NCI-H526 (cell line): ENCODE measurements around the gene HAUS1.
"Not testable (repeated sequence)": the region's sequence is repeated elsewhere in the genome, so short reads cannot be mapped to it uniquely, and the experiment has no call there.

Experiments
- DNase-seq, 2 experiments: peaks; one replicate each; lab custom pipeline; 2025; lab: John Stamatoyannopoulos, UW

The HAUS1 gene

GRCh38 chr18:46088501-46088900, 15.7 kb upstream of the HAUS1 start:
- not testable (repeated sequence) for DNase-seq

DNA sequence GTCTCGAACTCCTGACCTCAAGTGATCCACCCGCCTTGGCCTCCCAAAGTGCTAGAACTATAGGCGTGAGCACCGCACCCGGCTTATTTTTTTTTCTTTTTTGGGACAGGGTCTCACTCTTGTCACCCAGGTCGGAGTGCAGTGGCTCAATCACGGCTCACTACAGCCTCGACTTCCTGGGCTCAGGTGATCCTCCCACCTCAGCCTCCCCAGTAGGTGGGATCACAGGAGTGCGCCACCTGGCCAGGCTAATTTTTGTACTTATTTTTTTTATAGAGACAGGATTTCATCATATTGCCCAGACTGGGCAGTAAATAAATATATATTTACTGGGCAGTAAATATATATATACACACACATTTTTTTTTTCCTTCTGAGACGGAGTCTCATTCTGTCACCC, 8.7 kb upstream of the HAUS1 start:
- no peak for DNase-seq

DNA sequence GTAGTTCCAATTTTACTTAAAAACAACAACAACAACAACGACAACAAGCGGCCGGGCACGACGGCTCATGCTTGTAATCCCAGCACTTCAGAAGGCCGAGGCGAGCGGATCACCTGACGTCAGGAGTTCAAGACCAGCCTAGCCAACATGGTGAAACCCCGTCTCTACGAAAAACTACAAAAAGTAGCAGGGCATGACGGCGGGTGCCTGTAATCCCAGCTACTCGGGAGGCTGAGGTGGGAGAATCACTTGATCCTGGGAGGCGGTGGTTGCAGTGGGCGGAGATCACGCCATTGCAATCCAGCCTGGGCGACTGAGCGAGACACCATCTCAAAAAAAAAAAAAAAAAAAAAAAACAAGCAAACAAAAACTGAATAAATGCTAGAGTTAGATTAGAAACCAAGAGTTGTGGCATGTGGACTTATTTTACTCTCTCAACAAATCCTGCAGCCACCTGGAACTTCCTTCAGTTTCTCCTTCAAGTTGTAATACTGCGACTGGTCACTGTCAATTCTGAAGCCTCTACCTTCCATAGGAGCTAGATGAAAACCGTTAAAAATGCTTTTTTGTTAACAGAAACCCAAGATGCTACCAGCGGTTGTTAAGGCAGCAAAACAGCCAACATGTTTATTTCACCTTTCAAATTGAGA, 7.4 kb upstream of the HAUS1 start:
- no peak for DNase-seq

- peak in 1 of 2 experiments; percentile 24 for DNase-seq
Observed at GRCh38 chr18:46097431-46097800, 6.8 kb upstream of the HAUS1 start.

DNA sequence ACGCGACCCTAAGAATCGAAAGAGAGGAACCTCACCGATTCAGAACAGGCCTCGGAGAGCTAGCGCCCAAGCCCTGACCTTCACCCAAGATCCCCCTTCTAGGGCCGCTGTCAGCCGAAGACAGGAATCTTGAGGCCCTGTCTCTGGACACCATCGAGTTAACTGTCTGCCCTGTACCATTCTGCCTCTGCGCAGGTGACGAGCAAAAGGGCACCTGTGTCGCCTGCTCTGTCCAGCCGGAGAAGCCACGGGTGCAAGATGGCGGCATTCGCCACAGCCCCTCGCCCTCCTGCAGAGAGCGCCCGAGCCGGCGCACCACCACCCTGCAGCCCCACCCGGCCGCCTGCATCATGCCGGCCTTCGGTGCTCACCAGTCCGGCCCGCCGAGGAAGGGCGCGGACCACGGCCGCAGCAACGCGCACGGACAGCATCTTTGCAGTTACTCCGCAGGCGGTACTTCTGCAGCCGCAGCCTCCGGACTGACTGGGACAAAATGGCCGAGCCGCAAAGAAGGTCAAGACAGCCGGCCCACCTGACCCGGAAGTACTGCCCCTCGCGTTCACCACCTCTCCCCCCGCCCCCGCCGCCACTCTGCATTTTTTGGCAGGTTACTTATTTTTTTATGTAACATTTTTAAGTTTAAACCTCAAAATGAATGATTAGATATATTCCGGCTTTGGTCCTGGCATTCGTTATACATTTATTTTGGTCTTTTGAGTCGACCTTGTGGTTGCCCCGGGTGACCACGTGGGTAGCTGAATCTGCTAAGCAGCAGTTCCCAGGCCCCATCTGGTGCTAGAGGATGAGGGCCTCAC, 6.2 kb upstream of the HAUS1 start, which contains the start of gene ATP5F1A:
Gene ATP5F1A, minus strand, starts transcription at position 496 of the 815 bp plus-strand sequence. Its CDS starts 65 bp downstream, at position 431.
- peak; percentile 65 to 76 for DNase-seq

- peak in 1 of 2 experiments; percentile 18 for DNase-seq
Observed at GRCh38 chr18:46098616-46098933, 5.6 kb upstream of the HAUS1 start.

DNA sequence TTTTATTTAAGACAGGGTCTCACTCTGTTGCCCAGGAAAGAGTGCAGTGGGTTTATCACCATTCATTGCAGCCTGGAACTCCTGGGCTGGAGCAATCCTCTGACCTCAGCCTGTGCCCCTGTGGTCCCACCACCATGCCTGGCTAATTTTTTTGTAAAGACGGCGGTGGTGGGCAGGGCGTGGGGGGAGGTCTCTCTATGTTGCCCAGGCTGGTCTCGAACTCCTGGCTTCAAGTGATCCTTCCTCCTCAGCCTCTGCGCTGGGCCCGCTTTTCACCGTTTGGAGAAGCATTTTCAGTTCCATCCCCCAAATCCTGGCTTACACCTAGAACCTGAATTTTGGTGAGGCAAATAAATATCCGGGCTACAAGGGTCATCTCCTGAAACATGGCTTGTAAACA, 4.7 kb upstream of the HAUS1 start:
- no peak for DNase-seq

DNA sequence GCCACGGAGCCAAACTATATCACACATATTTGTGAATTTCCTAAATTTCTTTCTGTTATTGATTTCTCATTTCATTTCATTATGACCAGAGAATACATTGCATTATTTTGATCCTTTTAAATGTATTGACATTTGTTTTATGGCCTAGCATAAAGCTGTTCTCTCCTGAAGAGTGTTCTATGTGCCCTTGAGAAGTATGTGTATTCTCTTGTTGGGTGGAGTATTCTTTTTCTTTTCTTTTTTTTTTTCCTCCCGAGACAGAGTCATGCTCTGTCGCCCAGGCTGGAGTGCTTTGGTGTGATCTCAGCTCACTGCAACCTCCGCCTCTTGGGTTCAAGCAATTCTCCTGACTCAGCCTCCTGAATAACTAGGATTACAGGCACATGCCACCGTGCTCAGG, 5.2 kb downstream of the HAUS1 start:
- no peak for DNase-seq

DNA sequence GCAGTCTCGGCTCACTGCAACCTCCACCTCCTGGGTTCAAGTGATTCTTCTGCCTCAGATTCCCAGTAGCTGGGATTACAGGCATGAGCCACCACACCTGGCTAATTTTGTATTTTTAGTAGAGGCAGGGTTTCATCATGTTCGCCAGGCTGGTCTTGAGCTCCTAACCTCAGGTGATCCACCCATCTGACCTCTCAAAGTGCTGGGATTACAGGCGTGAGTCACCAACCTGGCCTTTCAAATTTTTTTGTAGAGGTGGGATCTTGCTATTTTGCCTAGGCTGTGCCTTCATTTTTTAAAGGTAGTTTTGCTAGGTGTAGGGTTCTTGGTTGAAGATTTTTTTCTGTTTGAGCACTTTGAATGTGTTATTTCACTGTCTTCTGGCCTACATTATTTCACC, 6.2 kb downstream of the HAUS1 start:
- DNase-seq, result no peak

DNA sequence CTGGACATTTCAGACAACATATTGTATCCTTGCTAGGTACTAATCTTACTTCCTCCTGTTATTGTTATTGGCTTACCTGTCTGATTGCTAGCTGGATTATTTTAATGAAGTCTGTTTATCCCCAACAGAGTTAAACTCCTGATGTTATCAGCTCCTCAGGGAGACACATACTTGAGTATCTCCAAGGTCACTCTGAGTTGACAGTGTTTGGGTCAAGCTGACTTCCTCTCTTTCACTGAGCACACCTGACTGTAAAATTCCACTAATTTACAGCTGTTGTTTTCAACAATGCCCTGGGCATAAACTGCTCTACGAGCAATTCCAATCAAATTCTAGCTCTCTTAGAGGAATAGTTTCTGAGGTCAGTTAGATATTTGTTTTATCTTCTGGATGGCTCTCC, 9.6 kb downstream of the HAUS1 start:
- no peak for DNase-seq

- DNase-seq, result not testable (repeated sequence)
Observed at GRCh38 chr18:46126625-46127024, 22.4 kb downstream of the HAUS1 start.

DNA sequence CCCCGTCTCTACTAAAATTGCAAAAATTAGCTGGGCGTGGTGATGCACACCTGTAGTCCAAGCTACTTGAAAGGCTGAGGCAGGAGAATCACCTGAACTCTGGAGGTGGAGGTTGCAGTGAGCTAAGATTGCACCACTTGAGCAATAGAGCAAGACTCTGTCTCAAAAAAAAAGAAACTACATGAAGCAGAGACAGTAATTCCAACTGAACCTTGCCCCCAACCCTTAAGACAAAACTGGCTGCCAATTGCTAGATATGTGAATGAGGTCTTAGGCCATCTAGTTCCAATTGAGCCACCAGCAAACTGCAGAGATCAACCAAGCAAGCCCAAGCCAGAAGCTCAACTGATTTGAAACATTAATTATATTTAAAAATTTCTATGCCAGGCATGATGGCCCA, 25.9 kb downstream of the HAUS1 start:
- DNase-seq, result no peak

DNA sequence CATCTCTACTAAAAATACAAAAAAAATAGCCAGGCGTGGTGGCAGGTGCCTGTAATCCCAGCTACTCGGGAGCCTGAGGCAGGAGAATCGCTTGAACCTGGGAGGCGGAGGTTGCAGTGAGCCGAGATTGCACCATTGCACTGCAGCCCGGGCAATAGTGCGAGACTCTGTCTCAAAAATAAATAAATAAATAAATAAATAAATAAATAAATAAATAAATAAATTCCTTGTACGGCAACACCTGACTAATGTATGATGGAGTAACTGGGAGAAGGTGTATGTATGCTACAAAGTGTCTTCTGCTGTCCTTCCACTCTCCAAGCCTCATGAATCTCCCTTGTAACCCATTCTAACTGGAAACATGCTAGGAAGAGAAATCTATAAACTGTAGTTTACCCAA, 26.4 kb downstream of the HAUS1 start:
- DNase-seq, result not testable (repeated sequence)

DNA sequence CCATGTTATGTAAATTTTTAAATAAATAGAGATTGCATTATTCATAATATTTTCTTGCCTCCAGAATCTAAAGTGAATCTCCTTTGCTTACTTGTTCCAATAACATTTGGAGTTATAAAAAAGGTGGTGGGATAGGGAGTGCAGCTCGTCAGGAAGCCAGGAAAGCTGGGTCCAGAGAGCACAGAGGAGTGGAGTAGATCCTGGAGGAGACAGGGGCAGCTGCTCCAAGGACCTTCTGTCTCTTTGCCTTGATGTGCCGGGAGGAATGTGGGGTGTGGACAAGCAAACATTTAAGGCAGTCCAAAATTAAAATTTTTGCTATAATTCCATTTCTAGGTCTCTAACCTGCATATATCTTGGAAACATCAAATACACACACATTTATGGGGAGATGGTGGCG, 29.3 kb downstream of the HAUS1 start:
- DNase-seq, result no peak

GRCh38 chr18:46134920-46135675, 30.9 kb downstream of the HAUS1 start:
- DNase-seq, result peak in 1 of 2 experiments; percentile 6

DNA sequence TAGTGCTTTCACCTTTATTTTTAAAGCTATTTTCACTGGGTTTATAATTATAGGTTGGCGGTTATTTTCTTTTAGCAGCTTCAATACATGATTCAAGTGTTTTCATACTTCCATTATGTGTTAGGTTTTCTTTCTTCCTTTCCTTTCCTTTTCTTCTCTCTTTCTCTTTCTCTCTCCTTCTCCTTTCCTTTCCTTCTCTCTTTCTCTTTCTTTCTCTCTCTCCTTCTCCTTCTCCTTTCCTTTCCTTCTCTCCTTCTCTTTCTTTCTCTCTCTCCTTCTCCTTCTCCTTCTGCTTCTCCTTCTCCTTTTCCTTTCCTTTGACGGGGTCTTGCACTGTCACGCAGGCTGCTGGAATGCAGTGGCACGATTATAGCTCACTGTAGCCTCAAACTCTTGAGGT, 36.0 kb downstream of the HAUS1 start:
- DNase-seq, result no peak

DNA sequence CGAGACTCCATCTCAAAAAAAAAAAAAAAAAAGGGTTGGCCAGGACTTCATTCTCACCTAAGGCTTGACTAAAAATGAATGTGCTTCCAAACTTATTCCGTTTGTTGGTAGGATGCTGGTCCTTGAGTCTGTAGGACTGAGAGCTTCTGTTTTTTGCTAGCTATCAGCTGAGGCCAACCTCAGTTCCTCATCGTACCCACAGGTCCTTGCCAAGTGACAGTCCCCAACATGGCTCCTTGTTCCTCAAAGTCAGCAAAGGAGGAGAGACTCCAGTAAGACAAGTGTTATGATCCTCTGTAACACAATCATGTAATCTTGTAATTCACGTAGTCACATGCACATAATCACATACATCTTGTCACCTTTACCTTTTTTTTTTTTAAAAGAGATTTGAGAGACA, 37.0 kb downstream of the HAUS1 start:
- no peak for DNase-seq

- peak; percentile 38 to 74 for DNase-seq
Observed at GRCh38 chr18:46148810-46149209, 44.6 kb downstream of the HAUS1 start.

DNA sequence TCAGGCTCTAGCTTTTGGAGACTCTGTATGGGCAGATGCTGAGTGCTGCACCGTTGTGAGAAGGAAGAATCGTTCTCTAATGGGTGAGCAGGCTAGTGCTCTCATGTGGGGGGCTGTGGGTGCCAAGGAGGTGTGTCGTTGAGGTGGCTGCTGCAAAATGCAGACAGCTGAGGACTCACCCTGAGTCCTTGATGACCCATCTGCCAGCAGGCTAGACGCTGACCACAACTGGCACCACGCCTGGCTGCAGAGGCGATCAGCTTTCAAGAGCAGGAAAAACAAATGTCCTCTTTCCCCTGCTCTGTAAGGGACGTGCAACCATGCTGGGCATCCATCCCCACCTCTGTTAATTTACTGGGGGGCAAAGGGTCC, 48.2 kb downstream of the HAUS1 start:
- DNase-seq, result no peak

DNA sequence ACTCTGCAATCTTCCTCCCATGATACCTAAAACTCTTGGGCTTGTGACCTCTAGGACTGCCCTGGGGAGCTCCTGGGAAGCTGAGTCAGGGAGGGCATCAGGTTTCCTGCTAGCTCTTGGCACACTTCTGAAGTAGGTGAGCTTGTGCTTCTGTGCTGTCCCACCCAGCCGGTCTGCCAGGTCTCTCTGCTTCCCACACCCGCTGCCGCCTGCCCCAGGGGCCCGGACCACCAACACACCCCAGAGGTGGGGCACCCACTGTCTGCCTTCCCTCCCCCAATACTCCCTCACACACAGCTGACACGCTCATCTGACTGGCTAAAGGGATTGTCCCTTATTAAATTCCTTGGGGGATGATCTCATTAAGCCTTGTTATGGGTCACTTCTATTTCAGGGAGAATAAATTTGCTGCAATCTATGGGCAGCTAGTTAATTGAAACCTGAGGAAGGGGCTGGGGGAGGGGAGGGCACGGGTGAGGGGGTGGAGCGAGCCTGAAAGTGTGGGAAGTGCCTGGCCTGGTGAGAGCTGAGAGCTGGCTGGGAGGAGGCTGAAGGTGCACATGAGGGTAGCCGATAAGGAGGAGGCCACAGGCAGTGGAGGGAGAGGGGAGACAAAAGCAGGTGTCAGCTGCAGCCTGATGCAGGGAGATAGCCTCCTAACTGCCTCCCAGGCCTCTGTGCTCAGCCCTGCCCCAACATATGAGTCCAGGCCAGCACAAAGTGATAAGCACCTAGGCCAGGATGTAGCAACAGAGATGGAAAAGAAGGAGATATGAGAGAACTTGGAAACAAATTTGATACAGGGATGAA, 48.8 kb downstream of the HAUS1 start:
- DNase-seq, result peak; percentile 53 to 75

DNA sequence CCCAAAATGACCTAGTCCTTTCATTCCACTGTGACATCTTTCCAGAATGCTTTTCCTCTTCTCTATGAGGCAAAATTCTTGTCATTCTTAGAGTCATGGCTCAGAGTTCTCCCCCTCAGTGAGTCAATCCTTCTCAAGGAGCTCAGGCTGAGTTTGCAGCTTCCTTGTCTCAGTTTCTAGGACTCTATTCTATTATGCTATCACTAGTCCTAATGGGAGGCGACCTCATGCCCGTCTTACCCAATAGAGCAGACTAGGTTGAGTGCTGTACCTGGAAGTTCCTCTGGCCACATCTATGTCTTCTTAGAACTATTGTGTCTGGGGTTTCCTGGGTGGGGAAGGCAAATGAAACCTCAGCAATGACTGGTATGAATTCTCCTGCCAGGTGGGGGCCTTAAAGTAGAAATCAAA, 51.5 kb downstream of the HAUS1 start:
- no peak for DNase-seq

GRCh38 chr18:46156124-46156745, 52.0 kb downstream of the HAUS1 start:
- DNase-seq, result no peak
